Measurements from ENCODE around the gene AKR1C3. TPM values are rescaled to one million over a fixed set of nuclear protein-coding genes. Genes with fewer than 3 reads are reported as not detected.

The AKR1C3 gene
- total and polyA plus RNA-seq, 2 of the 4 experiments (the other 2 are of a cell fraction): 0.18 to 0.51 TPM

GRCh38 chr10:5155951-5156350 is 61.7 kb downstream of the AKR1C3 start:
- H3K4me3 ChIP-seq (ENCODE audit: insufficient read depth, low read depth, low read length): no peak overlapping the region
- H3K18ac ChIP-seq (ENCODE audit: low read depth, low read length): no peak overlapping the region
- ChIA-PET POLR2A (ENCODE audit: unreplicated experiment) (no interaction called here), CTCF (no interaction called here)
- no peak overlapping the region for H3K4me2 ChIP-seq (ENCODE audit: low read depth, low read length)
- H3K79me1 ChIP-seq (ENCODE audit: low read depth in 1 of 2, low read length in 2 of 2): no peaks in the 10 kb centered on the region
- no peak overlapping the region for H2AK9ac ChIP-seq (replicated peaks; ENCODE audit: low read depth, low read length, poor library complexity)
- no peak overlapping the region for H4K5ac ChIP-seq (ENCODE audit: low read depth, low read length)
- TF ChIP-seq POLR2A (IDR thresholded peaks at IDR 0.05; ENCODE audit: low read depth, low read length): no peak
- no peak for TF ChIP-seq ELK1 (IDR thresholded peaks at IDR 0.05; ENCODE audit: borderline replicate concordance, low read depth, low read length)
- no peak for TF ChIP-seq NFE2L2 (IDR thresholded peaks at IDR 0.05; ENCODE audit: low read depth, low read length)
- TF ChIP-seq MAZ (IDR thresholded peaks at IDR 0.05; ENCODE audit: borderline replicate concordance, low read depth, low read length): no peak
- no peak for TF ChIP-seq CEBPB (IDR thresholded peaks at IDR 0.05; ENCODE audit: low read depth, low read length)
- TF ChIP-seq MXI1 (IDR thresholded peaks at IDR 0.05; ENCODE audit: borderline replicate concordance, low read depth, low read length): no peak
- TF ChIP-seq CTCF (conservative IDR thresholded peaks at IDR 0.05; ENCODE audit: low read depth, low read length): no peak
- TF ChIP-seq USF2 (IDR thresholded peaks at IDR 0.05; ENCODE audit: low read depth, low read length): no peak
- no peak for TF ChIP-seq RCOR1 (IDR thresholded peaks at IDR 0.05; ENCODE audit: insufficient replicate concordance, low read length)
- TF ChIP-seq RFX5 (IDR thresholded peaks at IDR 0.05; ENCODE audit: low read depth, low read length): no peak
- no peak for TF ChIP-seq BHLHE40 (IDR thresholded peaks at IDR 0.05; ENCODE audit: low read depth, low read length)
- no peak for TF ChIP-seq CHD1 (IDR thresholded peaks at IDR 0.05; ENCODE audit: low read depth, low read length)
- no peak for TF ChIP-seq FOS (IDR thresholded peaks at IDR 0.05; ENCODE audit: low read depth, low read length)
- no peak for TF ChIP-seq RAD21 (IDR thresholded peaks at IDR 0.05; ENCODE audit: low read length)
- intact Hi-C loops (cut with micrococcal nuclease): no loop called here
- H4K20me1 ChIP-seq (ENCODE audit: insufficient read depth, low read length): no peaks in the 10 kb centered on the region
- dilution Hi-C loops (cut with HindIII; ENCODE audit: low sequenced_read_pairs, unreplicated experiment): no loop called here
- WGBS, 2 experiments (ENCODE audit: extremely low coverage in 2 of 2, insufficient read length in 1 of 2): no CpG with 5 or more reads among the region's 1 CpG
- in situ Hi-C loops (cut with MboI; ENCODE audit: low sequenced_read_pairs): no loop called here
- DNase-seq (no peak), ATAC-seq (ENCODE audit: low read depth) (no peak)
- no peak overlapping the region for H2BK5ac ChIP-seq (ENCODE audit: low read depth, low read length, poor library complexity, severe bottlenecking)
- no peaks in the 10 kb centered on the region for H3K27me3 ChIP-seq (ENCODE audit: control insufficient read depth, insufficient read depth, low read length)
- H2AFZ ChIP-seq (replicated peaks; ENCODE audit: low read length, poor library complexity): no peak overlapping the region
- H3K36me3 ChIP-seq (ENCODE audit: control insufficient read depth, insufficient read depth, low read length): no peaks in the 10 kb centered on the region
- H3K4ac ChIP-seq (ENCODE audit: low read depth, low read length): no peak overlapping the region
- no peak overlapping the region for H2BK15ac ChIP-seq (ENCODE audit: low read depth, low read length)
- H3K14ac ChIP-seq (replicated peaks; ENCODE audit: low read depth, low read length): no peak overlapping the region
- no peaks in the 10 kb centered on the region for H3K4me1 ChIP-seq (ENCODE audit: control insufficient read depth, insufficient read depth, low read length)
- no peak overlapping the region for H2BK120ac ChIP-seq (ENCODE audit: low read depth, low read length)
- H4K8ac ChIP-seq (ENCODE audit: low read depth in 2 of 2, low read length in 2 of 2): no peak overlapping the region
- H3K27ac ChIP-seq (ENCODE audit: insufficient read depth, low read length): no peak overlapping the region
- no peak overlapping the region for H3K9ac ChIP-seq (ENCODE audit: low read depth, low read length)
- BruUV-seq (replicated peaks): no TSS peak
- H3K56ac ChIP-seq (ENCODE audit: extremely low read depth, insufficient read depth, low read length): no peak overlapping the region
- H2AK5ac ChIP-seq (ENCODE audit: low read depth, low read length): no peak overlapping the region
- H3K9me1 ChIP-seq (ENCODE audit: insufficient read depth, low read length): no peaks in the 10 kb centered on the region
- no peak overlapping the region for H3K23ac ChIP-seq (ENCODE audit: low read depth, low read length)
- H4K91ac ChIP-seq (ENCODE audit: insufficient read depth, low read depth, low read length): no peak overlapping the region
- no peak overlapping the region for H2BK20ac ChIP-seq (ENCODE audit: low read depth, low read length)
- H3K9me3 ChIP-seq (ENCODE audit: control insufficient read depth, insufficient read depth, low read length): no peaks in the 10 kb centered on the region
